Transverse colon (tissue), 4 donors: Measurements from ENCODE around the gene EIF4EBP3. TPM values are rescaled to one million over a fixed set of nuclear protein-coding genes. Genes with fewer than 3 reads are reported as not detected.
A peak's percentile ranks its signal among the peaks of the same experiment; 100 is the strongest.

Source experiments
- DNase-seq: peaks from one replicate; pipeline ENCODE4 v3.0.0-alpha.2; 2019
- H3K27ac ChIP-seq, 4 donors: fragments of 200-600 bp; sonication (generic); 2 replicates each; pipeline ENCODE4 v1.5.1; 2016 to 2018; ENCODE audit warnings: inconsistent platforms in 4 of 4
- H3K27me3 ChIP-seq: fragments of 200-600 bp; sonication (generic); 2 replicates; pipeline ENCODE4 v1.5.1; 2017; ENCODE audit warnings: inconsistent platforms
- H3K36me3 ChIP-seq, 4 donors: fragments of 200-600 bp; sonication (generic); 2 replicates each; pipeline ENCODE4 v1.5.1; 2017 to 2019; ENCODE audit warnings: inconsistent platforms in 4 of 4
- H3K4me1 ChIP-seq, 4 donors: fragments of 200-600 bp; sonication (generic); 2 replicates each; pipeline ENCODE4 v1.5.1; 2017 to 2020; ENCODE audit warnings: inconsistent platforms in 4 of 4
- H3K4me3 ChIP-seq, 4 donors: fragments of 200-600 bp; sonication (generic); 1 replicate in 1 of 4; 2 replicates in 3 of 4; pipeline versions ENCODE4 v1.5.1 to v1.6.1; 2017 to 2019; ENCODE audit warnings: inconsistent platforms in 4 of 4
- H3K9me3 ChIP-seq, 2 donors: fragments of 200-600 bp; sonication (generic); 2 replicates each; pipeline ENCODE4 v1.5.1; 2017 to 2019; ENCODE audit warnings: inconsistent platforms in 2 of 2
- CTCF ChIP-seq, 5 experiments: fragments of 200-600 bp in 3 of 5; fragments of 450-650 bp in 2 of 5; sonication (generic) in 3 of 5; IDR thresholded peaks; 1 replicate in 2 of 5; 2 replicates in 3 of 5; pipeline ENCODE4 v1.5.1; 2016 to 2017; ENCODE audit warnings: antibody characterized with exemption in 5 of 5, inconsistent platforms in 3 of 5, mild to moderate bottlenecking in 2 of 5, moderate library complexity in 1 of 5
- EP300 ChIP-seq: sonication (generic); formaldehyde crosslinking; IDR thresholded peaks from one replicate; pipeline ENCODE4 v1.6.1; 2017; ENCODE audit warnings: antibody characterized with exemption, low read depth
- POLR2A ChIP-seq: fragments of 450-650 bp; IDR thresholded peaks from one replicate; pipeline ENCODE4 v1.6.1; 2016; ENCODE audit warnings: antibody characterized with exemption, mild to moderate bottlenecking, moderate library complexity
- POLR2AphosphoS5 ChIP-seq, 3 donors: sonication (generic); formaldehyde crosslinking; IDR thresholded peaks; one replicate each; pipeline ENCODE4 v1.6.1; 2016; ENCODE audit warnings: antibody characterized with exemption in 3 of 3
- WGBS, 2 donors: methylation state at CpG; one replicate each; pipeline ENCODE4 v1.1.5; 2018; ENCODE audit warnings: low coverage in 1 of 2; 5-methylcytosine and 5-hydroxymethylcytosine counted together
- in situ Hi-C, 4 donors: fragments of 200-750 bp; cut with MboI; loops; one replicate each; pipeline versions ENCODE4 v1.15.0 to v1.15.1; 2017; ENCODE audit warnings: low sequenced_read_pairs in 3 of 4, low pct_ligation_motif_present in 1 of 4, low pct_unique_long_range_greater_than_20kb in 1 of 4
- intact Hi-C: fragments of 100-400 bp; cut with DNase I; formaldehyde crosslinking; loops from one replicate; pipeline ENCODE4 v1.15.1; 2023; ENCODE audit warnings: low total_unique reads
- total RNA-seq, 4 donors: library from RNA; depleted of rRNA; stranded (reverse); fragments of >200 nt; gene quantifications; one replicate each; pipeline ENCODE4 v1.1.0, GENCODE V29; 2016

EIF4EBP3 gene
- total RNA-seq, 4 donors from 2014 or later, result 18.0 to 56.0 (median 27.5) TPM; not detected in 1

DNA sequence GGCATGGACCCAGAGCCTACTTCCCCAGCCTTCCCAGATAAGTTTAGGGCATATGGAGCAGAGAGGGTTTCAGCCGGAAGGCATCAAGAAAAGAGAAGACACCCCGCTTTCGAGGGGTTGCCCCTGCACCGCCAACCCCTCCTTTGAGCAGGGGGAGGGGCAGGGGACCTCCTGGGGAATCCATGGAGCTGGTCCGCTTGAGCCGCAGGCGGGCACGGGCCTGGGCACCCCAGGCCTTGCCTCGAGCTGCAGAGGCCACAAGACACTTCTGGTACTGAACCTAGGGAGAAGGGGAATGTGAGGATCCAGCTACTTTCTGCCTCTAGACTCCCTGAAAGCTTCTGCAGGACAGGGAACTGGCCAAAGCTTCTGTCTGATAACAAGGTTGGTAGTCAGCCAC, 11.1 kb downstream of the EIF4EBP3 start:
- in situ Hi-C loops, result loop anchor here in 1 of 4 donors (25.0 kb wide), 1 partner anchor 104 kb away; the partner anchor contains the start of genes DND1 and WDR55
- peaks cover 19 to 43% (median 28%) of the 10 kb centered on the region in 4 donors for H3K4me1 ChIP-seq

GRCh38 chr5:140560227-140560626, 12.8 kb downstream of the EIF4EBP3 start:
- no peaks in the 10 kb centered on the region for H3K9me3 ChIP-seq
- 97% methylated on average over 10 of the region's 10 CpGs; no CpG with 5 or more reads in 1 of the 2 donors for WGBS, 2 donors
- no peak for TF ChIP-seq POLR2A
- no peak for TF ChIP-seq EP300
- TF ChIP-seq CTCF (IDR thresholded peaks at IDR 0.05), result no peak
- TF ChIP-seq POLR2AphosphoS5 (IDR thresholded peaks at IDR 0.05), result no peak
- H3K4me1 ChIP-seq, result peaks cover 22 to 35% (median 29%) of the 10 kb centered on the region in 4 donors
- H3K27me3 ChIP-seq, result no peaks in the 10 kb centered on the region
- in situ Hi-C loops, result loop anchor here in 3 of 4 donors (10.0 to 25.0 kb wide), 3 partner anchors 75 to 145 kb away; partner anchors contain the start of genes CD14 (in 2 of the 3), TMCO6 (in 2 of the 3), DND1 (in 1 of the 3) and WDR55 (in 1 of the 3)
- intact Hi-C loops, result no loop called here
- no peaks in the 10 kb centered on the region for H3K36me3 ChIP-seq
- no peak overlapping the region for H3K4me3 ChIP-seq
- no peak overlapping the region for H3K27ac ChIP-seq
- no peak for DNase-seq

More for the DNA sequence above, 11.1 kb downstream of the EIF4EBP3 start:
- no peaks in the 10 kb centered on the region for H3K36me3 ChIP-seq
- WGBS, 2 donors, result 92% methylated on average over 9 of the region's 9 CpGs; no CpG with 5 or more reads in 1 of the 2 donors
- H3K27me3 ChIP-seq, result no peaks in the 10 kb centered on the region
- H3K9me3 ChIP-seq, result no peaks in the 10 kb centered on the region
- H3K4me3 ChIP-seq, result no peak overlapping the region
- no peak for DNase-seq
- no peak for TF ChIP-seq POLR2A
- TF ChIP-seq CTCF (IDR thresholded peaks at IDR 0.05), result no peak
- TF ChIP-seq POLR2AphosphoS5 (IDR thresholded peaks at IDR 0.05), result no peak
- no peak for TF ChIP-seq EP300
- intact Hi-C loops, result no loop called here
- peak overlapping the region in 2 of 4 donors; percentile 88 to 97 for H3K27ac ChIP-seq

DNA sequence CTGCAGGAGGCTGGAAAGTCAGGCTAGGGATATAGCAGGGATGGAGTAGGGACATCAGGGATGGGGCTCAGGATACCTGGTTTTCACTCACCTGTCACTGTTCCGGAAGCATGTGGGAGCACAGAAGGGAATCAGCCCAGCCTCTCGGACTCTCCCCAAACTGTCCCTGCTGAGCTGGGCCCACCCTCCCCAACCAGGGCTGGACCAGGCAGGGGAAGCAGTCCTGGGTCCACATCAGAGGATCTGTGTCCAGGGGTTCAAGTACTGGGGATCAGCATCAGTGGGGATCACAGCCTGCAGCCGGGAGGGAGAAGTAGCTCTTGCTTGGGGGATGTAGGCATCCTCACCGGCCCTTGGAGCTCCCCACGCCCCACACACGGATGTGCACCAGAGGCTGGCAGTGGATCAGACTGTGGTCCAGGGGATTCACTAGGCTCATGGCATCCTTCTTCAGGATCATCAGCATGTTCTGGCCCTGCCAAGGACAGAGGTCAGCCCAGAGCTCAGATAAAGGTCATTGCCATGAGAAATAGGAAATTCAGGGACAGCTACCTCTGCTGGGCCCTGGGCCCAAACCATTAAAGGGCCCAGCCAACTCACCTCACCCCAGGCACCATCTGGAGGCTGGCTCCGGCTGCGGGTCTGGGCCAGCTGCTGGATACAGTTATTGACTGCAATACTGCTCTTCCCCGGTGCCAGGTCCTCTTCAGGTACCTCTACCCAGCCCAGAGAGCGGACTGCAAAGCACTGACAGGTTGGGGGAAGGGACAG, 14.5 kb downstream of the EIF4EBP3 start:
- DNase-seq, result no peak

More for the DNA sequence above, 14.5 kb downstream of the EIF4EBP3 start:
- Histone ChIP-seq H3K4me3 (no peak overlapping the region), H3K36me3 (no peaks in the 10 kb centered on the region), H3K9me3 (no peaks in the 10 kb centered on the region), H3K27me3 (no peaks in the 10 kb centered on the region), H3K4me1 (peaks cover 20 to 32% (median 28%) of the 10 kb centered on the region in 4 donors), H3K27ac (no peak overlapping the region)
- no peak for TF ChIP-seq EP300
- no peak for TF ChIP-seq CTCF (IDR thresholded peaks at IDR 0.05)
- TF ChIP-seq POLR2A, result no peak
- no peak for TF ChIP-seq POLR2AphosphoS5 (IDR thresholded peaks at IDR 0.05)
- intact Hi-C loops (no loop called here), in situ Hi-C loops (loop anchor here in 3 of 4 donors (10.0 to 25.0 kb wide), 3 partner anchors 73 to 143 kb away; partner anchors contain the start of genes CD14 (in 2 of the 3), TMCO6 (in 2 of the 3), DND1 (in 1 of the 3) and WDR55 (in 1 of the 3))
- WGBS, 2 donors, result 93% methylated on average over 10 of the region's 10 CpGs; no CpG with 5 or more reads in 1 of the 2 donors
